C4-2B (cell line): ENCODE data around the gene ROR1.

Source experiments
- H3K27ac ChIP-seq: fragments of 450-650 bp; 2 replicates; pipeline ENCODE4 v1.5.1; 2017
- CTCF ChIP-seq: fragments of 450-650 bp; conservative IDR thresholded peaks from 2 replicates; pipeline ENCODE4 v1.5.1; 2017; ENCODE audit warnings: mild to moderate bottlenecking
- ZFX ChIP-seq: fragments of 450-650 bp; IDR thresholded peaks from 2 replicates; pipeline ENCODE4 v1.6.1; 2017

ROR1 gene

GRCh38 chr1:64176659-64177058 lies 402.8 kb downstream of the ROR1 start:
- TF ChIP-seq ZFX (no peak), CTCF (no peak)
- H3K27ac ChIP-seq, result no peak overlapping the region

- H3K27ac ChIP-seq, result no peak overlapping the region
Measured at GRCh38 chr1:64179588-64179987, 405.8 kb downstream of the ROR1 start.

GRCh38 chr1:64182207-64182606 lies 408.4 kb downstream of the ROR1 start:
- TF ChIP-seq CTCF, result no peak
- no peak for TF ChIP-seq ZFX
- no peak overlapping the region for H3K27ac ChIP-seq

More at GRCh38 chr1:64179588-64179987, 405.8 kb downstream of the ROR1 start:
- TF ChIP-seq ZFX (no peak), CTCF (no peak)

- no peak for TF ChIP-seq ZFX
- TF ChIP-seq CTCF, result no peak
- no peak overlapping the region for H3K27ac ChIP-seq
Measured at GRCh38 chr1:64183395-64184002, 409.7 kb downstream of the ROR1 start.

GRCh38 chr1:64184003-64184440 lies 410.2 kb downstream of the ROR1 start:
- TF ChIP-seq ZFX (no peak), CTCF (no peak)
- no peak overlapping the region for H3K27ac ChIP-seq

- H3K27ac ChIP-seq, result no peak overlapping the region
- TF ChIP-seq CTCF, result no peak
- TF ChIP-seq ZFX, result no peak
Measured at GRCh38 chr1:64186138-64186897, 412.5 kb downstream of the ROR1 start.

GRCh38 chr1:64186898-64187280 lies 413.1 kb downstream of the ROR1 start:
- no peak overlapping the region for H3K27ac ChIP-seq
- no peak for TF ChIP-seq CTCF
- TF ChIP-seq ZFX, result no peak
